GM21723 (cell line): Measurements from ENCODE around the gene SPDEF.

Experiments
- ATAC-seq: cut with Tn5 transposase; IDR thresholded peaks from one replicate; pipeline ENCODE4 v1.9.1; 2021; ENCODE audit warnings: mild to moderate bottlenecking, moderate library complexity; ENCODE audit not compliant: unreplicated experiment

The SPDEF gene

DNA sequence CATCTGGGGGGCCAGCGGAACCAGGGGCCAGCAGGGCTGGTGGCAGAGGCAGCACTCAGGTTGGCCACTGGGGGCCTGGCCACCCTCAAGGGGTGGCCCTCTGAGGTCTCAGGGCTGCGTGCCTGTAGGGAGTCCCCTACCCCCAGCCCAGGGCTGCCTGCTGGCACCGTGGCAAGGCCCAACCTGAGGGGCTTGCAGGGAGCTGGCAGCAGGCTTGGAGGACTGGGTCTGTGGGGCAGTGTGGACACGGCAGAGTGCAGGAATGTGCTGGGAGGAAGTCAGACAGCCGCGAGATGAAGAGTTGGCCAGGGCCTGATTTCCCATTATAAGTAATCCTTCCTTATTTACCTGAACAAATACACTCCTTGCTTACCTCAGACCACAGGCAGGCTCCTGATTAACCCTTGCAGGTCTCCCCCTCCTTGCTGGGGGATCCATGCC, at the start of gene SPDEF:
Gene SPDEF (minus strand): TSS at position 299 of the 441 bp plus-strand sequence. CDS start 11,874 bp downstream, outside the sequence.
- ATAC-seq: no peak

DNA sequence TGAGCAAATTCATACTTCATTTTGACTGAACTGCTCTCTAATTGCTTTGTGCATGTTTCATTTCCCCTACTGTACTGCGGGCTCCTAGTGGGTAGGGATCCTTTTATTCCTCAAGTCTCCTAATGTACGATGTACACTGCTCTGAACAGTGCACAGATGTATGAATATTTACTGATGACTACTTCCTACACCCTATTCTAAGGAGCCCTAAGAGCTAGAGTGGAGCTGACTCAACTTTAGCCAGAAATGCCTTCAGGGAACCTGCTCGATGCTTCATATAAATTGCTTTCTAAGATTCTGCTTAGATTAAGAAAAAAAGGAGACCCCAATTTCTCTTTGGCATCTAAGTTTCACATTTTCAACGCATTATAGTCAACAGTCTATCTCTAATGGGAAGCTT, 47.6 kb upstream of the SPDEF start:
- no peak for ATAC-seq

DNA sequence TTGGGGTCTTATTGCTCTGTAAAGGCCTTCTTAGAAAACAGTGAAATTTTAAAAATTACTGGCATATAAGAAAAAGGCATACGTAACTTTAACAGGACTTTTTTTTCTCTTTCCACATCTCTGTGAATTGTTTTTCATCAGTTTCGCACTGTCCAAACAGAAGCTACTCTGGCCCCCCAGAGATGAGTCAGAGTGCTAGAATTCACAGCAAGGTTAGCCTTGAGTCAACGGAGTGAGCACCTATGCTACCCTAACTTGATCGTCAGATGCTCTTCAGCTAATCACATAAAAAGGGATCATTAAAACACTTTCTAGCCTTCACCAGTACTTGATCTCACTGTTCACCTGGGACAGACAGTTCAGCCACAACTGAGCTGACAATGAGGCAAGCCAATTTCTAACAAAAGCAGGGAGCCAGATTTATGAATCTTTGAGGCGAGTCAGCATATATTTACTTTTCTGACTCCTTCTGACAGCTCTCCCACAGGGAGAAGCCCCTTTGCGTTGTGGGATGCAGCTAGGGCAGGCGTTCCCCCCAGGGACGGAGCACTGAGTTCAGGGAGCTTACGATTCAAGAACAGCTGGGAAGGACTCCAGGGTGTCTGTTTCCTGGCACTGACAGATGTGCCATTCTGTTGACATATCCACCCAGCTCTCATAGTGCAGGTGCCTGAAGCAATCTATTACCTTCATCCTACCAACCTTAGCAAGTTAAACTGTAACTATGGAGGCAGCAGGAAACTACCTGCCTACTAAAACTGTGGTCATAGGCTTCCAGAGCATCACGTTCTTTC, 46.4 kb upstream of the SPDEF start:
- ATAC-seq: no peak

DNA sequence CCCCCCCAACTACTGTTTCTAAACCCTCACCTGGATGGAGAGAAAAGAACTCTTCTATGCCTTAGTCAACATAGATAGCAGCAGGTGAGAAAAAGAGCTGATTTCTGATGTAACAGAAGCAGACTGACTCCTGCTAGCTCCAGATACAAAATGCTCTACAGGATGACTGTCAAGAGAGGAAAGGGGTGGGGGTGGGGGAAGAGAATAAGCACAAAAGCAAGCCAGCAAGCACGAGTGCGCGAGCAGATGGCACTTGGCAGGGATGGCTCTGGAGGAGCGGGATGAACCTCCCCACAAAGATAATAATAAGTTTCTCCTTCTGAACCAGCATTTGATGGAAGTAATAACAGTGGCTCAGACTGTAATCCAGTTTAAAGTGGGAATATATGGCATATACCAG, 45.6 kb upstream of the SPDEF start:
- no peak for ATAC-seq

DNA sequence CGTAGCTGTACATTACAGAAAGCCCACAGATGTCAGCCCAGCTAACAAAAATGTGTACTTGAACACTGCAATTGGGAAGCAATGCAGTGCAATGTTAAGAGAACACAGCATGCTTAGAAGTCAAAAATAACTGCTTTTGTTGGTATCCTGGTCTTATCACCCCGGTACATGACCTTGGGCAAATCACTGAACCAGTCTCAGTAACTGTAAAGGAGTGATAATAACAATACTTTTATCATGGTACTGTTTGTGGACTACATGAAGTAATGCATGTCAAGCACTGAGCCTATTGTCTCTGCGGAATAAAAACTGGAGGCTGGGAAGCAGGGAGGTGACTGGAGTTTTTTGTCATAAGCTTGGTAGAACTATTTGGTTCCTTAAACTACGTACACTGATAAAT, 44.7 kb upstream of the SPDEF start:
- ATAC-seq: no peak

DNA sequence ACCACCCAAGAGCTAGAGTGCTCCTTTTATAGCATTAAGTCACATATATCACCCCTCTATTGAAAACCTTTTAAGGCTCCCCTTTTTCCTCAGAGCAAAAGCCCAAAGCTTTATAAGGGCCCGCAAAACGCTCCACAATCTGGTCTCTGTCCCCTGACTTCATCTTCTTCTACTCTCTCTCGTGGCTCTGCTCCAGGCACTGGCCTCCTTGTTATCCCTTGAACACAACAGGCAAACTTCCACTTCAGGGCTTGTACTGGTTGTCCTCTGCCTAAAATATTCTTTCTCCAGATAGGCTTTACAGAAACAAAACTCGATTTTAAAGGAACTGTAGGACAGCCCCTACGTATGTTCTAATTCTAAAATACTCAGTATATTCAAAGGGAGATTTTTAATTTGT, 44.0 kb upstream of the SPDEF start:
- ATAC-seq: no peak

DNA sequence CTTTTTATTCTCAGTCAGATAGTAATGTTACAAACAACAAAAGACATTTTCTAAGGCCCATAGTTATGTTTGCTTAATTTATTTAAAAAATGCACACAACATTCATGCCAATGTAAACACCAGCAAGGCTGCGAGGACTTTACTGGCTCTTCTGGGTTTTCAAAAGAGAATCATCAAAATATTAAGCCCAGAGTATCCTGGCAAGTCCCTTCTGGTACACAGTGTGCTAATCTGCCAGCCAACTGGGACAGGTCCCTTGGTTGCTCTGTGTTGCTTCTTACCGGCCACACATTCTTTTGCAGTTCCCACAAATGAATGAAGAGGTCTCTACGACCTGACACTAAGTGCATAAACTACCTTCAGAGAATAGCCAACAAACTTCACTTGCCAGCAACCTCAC, 42.6 kb upstream of the SPDEF start:
- ATAC-seq: no peak

DNA sequence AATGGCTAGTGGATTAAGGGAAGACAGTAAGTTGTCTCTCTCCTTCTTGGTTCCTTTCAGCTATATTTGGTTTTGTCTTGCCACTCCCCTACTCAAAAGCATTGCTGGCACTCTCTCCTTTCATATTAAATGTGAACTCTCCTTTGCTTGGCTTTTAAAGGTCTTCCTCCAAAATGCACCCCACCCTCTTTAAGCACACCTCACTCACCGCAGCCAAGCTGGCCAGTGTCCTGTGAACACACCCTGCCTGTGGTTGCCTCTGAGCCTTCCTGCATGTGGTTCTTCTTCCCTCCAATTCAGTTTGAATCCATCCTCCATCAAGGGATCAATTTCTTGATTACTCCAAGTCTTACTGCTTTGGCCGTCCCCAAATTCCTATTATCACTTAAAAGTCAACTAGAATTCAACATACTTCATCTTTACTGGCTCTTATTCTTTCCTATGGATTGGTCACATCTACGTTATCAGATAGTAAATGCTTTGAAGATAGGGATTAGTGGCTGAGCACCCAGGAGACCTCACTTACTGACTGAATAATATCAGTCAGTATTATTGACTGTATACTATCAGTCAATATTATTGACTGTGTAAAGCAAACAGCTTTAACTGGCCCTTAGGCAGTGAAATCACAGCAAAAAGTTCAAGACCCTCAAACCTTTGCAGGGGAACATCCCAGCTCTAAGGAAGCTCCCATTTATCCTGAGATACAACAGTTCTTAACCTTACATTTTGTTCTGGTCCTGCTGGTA, 41.6 kb upstream of the SPDEF start:
- ATAC-seq: no peak

DNA sequence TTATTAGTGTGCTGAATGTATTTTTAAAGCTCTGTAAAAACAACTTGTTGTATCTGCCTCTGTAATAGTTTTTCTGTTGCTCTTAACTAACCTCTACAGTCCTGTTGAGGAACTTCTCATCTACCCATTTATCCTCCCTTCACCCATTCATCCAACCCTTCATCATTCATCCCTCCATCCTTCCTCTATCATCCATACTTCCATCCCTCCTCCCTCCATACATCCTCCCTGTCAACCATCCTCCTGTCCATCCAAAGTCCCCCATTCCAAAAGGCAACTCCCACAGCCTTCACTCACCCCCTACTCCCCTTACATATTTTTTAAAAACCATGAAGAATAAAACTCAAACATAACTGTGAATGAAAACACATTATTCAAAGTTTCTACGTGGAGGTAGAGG, 40.7 kb upstream of the SPDEF start:
- ATAC-seq: no peak

DNA sequence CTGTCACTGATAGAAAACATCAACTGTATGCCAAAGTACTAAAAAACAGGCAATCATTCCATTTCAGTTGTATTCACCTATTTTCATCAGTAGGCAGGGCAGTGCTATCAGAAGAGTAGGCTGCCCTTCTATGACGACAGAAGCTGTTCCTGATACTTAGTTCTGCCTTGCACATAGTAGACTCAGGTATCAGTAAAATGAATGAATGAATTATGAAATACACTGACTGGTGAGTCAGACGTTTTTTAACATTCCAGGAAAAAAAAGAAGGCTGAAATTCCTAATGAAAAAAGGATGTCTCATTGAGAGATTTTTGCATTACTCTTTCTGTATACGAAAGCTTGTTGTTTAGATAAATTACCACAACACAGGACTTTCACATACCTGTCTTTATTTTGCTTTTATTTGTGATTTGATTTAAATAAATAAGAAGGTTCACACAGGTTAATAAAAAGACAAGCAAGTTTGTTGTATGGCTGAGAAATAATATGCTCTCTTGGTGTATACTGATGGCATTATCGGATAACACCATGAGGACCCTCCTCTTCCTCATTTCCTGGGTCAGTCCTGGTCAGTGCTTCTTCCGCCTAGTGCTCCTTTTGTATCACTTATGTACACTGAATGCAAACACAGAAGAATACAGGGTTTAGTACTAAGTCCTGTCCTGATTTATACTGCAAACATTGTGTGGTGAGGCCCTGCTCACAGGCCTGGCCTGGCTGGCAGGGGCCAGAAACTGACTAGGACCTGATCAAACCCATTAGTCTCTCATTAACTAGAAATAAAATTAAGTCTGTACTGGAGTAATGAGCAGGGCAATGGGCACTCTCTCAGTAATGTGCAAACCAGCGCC, 39.4 kb upstream of the SPDEF start:
- ATAC-seq: no peak

DNA sequence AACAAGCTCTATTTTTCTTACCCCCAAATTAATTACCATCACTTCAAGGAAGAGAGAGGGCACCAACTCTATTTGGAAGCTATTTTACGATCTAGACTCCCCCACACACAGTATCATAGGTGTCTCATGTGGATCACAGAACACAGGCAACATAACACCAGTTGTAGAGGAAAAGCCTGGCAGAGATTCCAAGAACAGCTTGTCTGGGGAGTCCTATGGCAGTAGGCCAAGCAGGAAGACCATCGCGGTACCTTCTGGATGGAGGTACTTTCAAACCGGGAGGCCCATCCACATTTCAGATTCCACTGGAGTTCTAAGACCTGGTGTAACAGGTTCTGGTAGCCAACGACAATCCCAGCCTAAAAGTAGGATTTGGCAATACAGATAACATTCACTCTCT, 37.6 kb upstream of the SPDEF start:
- ATAC-seq: no peak

DNA sequence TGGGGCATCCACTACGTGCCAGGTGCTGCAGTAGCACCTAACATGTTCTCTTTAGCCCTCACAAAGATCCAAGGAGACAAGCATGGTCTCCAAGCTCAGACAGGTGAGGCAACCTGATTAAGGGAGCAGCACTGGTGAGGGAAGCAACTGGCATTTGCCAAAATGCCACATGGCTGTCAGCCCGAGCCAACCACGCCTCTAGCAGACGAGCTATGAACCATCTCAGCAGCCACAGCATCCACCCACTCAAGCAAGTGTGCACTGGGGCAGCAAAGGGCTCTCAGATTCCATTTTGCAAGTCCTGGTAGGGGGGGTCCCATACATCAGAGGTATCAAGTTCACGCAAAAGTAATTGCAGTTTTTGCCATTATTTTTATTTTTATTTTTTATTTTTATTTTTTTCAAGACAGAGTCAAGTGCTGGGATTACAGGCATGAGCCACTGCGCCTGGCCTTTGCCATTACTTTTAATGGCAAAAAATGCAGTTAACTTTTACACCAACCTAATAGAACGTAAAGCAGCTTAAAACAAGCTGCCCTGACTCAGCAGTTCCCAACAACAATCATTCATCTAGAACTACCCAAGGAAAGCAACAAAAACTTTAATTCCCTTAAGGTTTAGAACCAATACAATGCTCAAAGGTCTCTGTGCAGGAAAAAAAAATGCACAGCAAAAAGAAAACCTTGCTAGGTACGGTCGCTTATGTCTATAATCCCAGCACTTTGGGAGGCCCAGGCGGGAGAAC, 36.3 kb upstream of the SPDEF start:
- no peak for ATAC-seq

DNA sequence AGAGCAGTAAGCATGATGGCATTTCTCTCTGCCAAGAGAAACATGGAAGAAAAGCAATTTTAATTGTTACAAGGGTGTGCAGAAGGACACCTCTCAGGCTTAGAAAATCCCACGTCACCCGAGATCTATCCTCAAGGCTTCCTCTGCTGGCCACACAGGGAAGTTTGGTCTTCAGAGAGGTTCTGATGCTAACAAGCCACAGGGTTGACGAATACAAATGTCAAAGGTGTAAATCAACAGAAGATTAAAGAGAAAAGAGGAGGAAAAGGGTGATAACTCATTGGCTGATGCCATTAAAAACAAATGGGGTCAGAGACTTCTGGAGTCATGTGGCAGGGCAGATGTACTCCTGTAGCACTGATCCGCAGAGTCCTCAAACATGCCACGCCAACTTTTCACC, 33.6 kb upstream of the SPDEF start:
- no peak for ATAC-seq

DNA sequence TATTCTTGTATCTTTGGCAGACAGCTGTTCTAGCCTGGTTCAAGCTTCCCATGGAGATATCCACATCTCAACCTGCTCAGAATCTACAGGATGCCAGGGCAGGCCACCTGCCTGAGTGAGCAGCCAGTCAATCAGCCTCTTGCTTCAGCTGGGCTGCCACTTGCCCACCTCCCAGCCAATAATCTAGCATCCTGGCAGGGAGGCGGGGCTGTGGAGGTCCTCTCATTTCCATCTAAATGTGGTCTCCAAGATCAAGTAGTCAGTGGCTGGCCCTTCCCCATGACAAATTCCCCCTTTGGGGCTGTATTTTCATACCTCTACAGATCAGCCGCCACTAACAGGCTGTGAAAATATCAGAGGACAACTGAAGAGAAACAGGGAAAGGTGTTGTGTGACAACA, 33.0 kb upstream of the SPDEF start:
- no peak for ATAC-seq

DNA sequence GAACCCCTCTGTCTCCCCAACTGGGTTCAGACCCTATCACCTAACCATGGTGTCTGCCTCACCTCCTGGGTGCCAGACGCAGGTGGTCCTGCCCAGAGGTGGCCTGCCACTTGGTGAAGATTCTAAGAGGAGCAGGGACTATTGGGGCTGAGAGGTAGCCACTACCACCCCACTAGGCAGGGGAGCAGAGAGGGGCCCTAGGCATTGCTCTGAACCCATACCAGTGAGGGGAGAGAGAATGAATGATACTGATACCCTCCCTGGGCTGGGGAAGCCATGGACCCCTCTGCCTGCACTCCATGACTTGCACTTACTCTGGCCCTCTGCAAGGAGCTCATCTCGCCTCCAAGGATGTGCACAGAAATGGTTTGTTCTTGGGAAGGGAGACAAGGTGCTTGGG, 31.7 kb upstream of the SPDEF start:
- no peak for ATAC-seq

DNA sequence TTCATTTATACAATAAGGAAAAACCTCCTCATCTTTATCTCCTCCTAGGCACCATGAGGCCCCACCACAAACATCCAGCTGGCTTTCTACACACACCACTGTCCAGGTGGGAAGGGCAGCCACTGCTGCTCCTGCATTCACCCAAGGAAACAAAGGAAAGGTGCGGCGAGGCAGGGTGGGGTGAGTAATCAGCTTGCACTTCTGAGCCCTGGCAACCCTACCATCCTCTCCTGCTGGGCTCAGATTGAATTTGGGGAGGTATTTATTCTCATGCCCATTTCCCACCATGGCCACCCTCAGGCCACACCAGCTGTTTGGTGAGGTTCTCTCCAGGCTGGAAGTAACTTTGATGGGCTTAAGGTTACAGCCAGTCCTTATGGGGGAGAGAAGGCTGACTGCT, 31.2 kb upstream of the SPDEF start:
- no peak for ATAC-seq

DNA sequence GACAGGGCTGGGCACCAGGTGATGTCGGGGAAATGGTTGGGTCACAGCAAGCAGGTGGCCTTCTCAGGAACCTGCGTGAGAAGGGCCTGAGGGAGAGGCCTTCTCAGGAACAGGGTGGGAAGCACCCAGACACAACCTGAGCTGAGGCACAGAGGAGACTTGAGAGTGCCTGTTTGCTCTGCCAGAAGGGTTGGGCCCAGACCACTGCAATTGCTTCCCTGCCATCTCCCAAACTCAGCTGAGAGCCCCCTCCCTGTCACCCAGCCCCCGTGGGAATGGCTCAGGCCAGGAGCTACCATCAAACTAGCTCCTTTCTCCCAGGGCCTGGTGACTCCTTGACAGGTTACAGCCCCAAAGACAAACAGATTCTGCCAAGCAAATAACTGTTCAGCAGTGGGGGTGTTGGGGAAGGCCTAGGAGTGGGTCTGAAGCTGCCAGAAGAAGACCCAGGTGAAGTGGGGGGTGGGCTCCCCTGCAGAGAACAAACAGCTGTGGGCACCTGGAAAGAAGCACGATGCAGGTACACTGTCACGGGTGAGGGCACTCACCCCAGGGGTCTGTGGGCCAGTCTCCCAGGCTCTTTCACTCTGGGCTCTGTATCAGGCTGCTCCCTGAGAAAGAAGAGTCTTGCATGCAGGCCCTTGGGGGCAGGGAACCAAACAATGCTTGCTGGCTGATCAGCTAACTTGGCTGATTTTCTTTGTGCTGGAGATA, 30.4 kb upstream of the SPDEF start:
- no peak for ATAC-seq

DNA sequence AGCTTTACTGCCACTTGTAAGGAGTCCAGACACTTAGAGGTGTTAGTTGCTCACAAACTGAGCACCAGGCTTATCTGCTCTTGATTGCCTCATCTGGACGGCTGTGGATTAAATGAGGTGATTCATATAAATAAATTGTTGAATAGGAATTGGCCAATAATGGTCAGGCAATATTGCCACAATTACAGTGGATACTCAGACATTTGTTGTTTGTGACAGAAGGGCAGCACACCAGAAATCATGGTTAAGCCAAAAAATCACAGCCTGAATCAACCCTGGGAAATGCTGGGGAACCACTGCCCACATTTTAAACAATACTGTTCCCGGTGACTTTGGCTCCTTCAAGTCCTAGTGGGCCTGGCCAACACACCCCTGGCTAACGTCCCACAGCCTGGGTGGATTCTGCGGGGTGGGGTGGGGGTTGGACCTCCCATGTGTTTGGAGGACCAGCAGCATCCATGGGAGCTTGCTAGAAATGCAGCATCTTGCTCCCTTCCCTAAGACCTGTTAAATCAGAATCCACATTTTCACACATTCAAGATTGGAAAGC, 29.5 kb upstream of the SPDEF start:
- ATAC-seq: no peak

DNA sequence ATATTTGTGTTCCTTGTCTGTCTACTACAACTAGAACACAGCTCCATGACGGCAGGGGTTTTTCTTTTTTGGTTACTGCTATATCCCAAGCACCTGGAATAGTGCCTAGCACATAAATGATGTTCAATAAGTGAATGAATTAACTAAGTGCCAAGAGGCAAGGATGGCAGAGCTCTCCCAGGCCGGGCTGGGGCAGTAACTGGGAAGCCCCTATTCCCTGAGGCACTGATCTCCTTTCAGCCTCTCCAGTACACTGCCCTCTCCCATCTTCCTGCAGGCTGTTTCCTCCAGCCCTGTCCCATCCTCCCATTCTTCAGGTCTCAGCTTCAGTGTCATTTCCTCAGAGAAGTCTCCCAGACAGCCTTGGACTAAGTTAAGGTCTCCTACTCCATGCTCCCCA, 29.0 kb upstream of the SPDEF start:
- no peak for ATAC-seq

DNA sequence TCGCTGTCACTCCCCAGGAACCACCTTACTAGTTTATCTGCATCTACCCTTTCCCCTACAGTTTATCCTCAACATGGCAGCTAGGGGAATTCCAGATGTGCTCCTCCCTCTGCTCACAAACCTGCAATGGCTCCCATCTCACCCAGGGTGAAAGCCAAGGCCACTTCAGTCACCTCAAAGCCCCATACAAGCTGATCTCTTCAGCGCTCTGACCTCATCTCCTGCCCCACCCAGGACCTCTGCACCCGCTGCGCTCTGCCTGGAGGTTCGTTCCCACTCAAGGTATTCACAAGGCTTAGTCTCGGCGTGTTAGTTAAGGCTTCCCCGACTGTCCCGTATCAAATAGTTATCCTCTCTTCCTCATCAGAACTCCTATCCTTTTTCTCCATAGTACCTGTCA, 28.6 kb upstream of the SPDEF start:
- no peak for ATAC-seq
